NCI-H2107 treated with DMSO at 0.1 percent for 48 hours (cell line): ENCODE results near the gene HMGN2.
A peak's percentile ranks its signal among the peaks of the same experiment; 100 is the strongest.

Experiments
- DNase-seq: peaks from one replicate; lab custom pipeline; 2025; ENCODE audit not compliant: unreplicated experiment; lab: John Stamatoyannopoulos, UW

Gene HMGN2

GRCh38 chr1:26472320-26472900 lies at the start of gene HMGN2:
TSS of gene HMGN2 (plus strand) at chr1:26472440. CDS start at chr1:26472613, 173 bp downstream.
- DNase-seq, result no peak

- DNase-seq, result no peak
Observed at GRCh38 chr1:26429721-26430120, 42.5 kb upstream of the HMGN2 start.

GRCh38 chr1:26431979-26432695 lies 40.1 kb upstream of the HMGN2 start, which contains the start of gene DHDDS:
TSS of gene DHDDS (plus strand) at chr1:26432321. CDS start at chr1:26432946, 625 bp downstream.
- peak; percentile 94 for DNase-seq

DNA sequence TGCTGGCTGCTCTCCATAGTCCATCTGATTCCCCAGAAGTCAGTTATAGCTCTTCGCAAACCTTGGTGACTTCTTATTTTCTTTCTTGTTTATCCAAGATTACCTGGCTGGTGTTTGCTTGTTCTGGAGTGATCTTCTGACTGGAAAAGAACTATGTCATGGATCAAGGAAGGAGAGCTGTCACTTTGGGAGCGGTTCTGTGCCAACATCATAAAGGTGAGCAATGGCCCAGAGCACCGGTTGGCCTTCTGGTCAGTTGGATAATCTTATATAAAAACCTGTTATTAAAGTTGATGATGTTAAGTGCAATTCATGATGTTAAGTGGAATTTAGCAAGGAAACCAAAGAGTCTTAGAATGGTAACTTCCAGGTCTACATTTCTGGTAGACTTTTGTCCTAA lies 39.4 kb upstream of the HMGN2 start:
- DNase-seq, result no peak

DNA sequence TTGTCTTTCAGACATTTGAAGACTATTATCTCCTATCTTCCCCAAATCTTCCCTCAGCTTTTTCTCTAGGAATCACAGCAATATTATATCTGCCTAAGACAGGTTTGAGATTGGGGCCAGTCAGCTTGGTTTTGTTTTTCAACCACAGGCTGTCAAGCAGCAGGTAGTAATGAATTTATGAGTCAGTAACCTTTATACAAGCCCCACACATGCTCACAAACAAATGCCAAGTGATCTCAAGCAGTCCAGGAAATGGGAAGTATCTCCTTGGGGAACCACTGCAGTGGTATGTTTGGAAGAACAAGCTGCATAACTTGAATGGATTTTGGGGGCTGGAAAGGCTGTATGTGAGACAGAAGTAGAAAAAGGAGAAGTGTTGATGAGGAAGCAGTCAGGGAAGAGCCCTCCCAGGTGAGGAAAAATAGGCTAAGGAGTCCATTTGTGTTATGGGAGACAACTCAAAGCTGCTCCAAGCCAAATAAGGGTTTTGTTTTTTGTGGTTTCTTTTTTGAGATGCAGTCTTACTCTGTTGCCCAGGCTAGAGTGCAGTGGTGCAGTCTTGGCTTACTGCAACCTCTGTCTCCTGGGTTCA lies 38.0 kb upstream of the HMGN2 start:
- DNase-seq, result no peak

DNA sequence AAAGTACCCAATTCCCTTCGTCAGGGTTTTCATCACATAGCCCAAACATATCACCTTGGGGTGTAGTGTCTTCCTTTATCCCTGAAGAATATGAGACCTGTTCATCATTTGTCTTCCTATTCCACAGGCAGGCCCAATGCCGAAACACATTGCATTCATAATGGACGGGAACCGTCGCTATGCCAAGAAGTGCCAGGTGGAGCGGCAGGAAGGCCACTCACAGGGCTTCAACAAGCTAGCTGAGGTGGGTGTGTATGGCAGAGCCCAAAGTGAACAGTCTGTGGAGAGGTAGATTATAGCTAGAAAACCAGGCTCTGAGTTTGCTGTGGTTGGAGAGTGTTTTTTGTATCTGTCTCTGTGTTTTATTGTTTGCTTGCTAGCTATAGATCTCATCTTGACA lies 34.2 kb upstream of the HMGN2 start:
- no peak for DNase-seq

GRCh38 chr1:26440259-26440658 lies 32.0 kb upstream of the HMGN2 start:
- DNase-seq, result no peak

DNA sequence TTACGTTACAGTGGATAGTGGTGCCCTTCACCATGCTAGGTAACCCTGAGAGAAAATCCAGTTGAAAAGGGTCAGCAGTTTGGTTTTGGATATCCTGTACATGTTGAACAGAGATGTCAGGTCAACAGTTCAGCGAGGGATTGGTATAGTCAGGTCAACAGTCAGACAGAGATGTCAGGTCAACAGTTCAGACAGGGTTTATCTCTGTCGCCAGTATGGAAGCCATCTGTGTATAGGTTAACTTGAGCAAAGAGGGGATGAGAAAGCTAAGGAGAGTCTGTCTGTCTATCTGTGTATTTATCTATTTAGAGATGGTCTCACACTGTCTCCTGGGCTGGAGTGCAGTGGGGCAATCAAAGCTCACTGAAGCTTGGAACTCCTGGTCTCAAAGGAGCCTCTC lies 22.4 kb upstream of the HMGN2 start:
- no peak for DNase-seq

DNA sequence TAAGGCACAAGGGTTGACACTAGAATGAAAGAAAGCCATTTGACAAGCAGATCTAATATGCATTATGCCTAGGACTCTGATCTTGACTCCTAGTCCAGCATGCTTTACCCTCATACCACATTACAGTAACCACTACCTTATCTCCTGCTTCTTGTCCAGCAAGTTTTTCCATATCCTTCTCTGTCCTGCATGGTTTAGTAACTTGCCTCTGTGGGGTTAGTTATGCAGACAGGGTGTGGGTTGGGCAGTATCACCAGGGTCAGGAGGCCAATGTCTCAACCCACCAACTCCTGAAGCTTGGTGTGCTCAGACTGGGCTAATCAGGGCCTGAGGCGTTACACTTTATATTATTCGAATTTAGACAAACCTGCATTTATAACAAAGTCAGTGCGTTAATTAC lies 21.3 kb upstream of the HMGN2 start:
- no peak for DNase-seq

GRCh38 chr1:26452459-26453183 lies 19.6 kb upstream of the HMGN2 start:
- no peak for DNase-seq

DNA sequence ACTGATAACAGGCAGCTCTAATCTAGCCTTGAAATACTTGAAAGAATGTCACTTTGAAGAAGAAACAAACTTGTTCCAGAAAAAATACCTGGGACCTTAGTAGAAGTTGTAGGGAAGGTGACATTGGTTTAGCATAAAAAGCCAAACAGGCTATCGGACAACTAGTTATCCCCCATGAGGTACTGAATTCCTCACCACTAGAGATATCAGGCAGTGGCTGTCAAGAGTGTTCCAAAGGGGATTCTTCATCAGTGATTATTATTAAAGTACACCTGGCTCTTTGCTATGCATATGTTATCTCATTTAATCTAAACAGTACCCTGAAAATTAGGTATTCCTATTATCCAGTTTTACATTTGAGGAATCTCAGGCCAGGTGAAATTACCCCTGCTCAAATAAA lies 13.1 kb upstream of the HMGN2 start:
- no peak for DNase-seq

- peak; percentile 77 for DNase-seq
Observed at GRCh38 chr1:26459573-26460031, 12.6 kb upstream of the HMGN2 start.

DNA sequence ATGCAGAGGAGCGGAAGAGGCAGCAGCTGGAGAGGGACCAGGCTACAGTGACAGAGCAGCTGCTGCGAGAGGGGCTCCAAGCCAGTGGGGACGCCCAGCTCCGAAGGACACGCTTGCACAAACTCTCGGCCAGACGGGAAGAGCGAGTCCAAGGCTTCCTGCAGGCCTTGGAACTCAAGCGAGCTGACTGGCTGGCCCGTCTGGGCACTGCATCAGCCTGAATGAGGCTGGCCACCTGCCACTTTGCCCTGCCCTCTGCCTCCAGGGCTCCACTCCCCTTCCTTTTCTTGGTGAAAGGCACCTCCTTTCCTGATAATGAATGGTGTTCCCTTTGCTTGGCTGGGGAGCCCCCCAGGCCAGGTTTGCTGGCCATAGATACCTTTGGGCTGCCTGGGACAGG lies 3.3 kb upstream of the HMGN2 start:
- no peak for DNase-seq

- peak; percentile 92 for DNase-seq
Observed at GRCh38 chr1:26469558-26469957, 2.7 kb upstream of the HMGN2 start.

DNA sequence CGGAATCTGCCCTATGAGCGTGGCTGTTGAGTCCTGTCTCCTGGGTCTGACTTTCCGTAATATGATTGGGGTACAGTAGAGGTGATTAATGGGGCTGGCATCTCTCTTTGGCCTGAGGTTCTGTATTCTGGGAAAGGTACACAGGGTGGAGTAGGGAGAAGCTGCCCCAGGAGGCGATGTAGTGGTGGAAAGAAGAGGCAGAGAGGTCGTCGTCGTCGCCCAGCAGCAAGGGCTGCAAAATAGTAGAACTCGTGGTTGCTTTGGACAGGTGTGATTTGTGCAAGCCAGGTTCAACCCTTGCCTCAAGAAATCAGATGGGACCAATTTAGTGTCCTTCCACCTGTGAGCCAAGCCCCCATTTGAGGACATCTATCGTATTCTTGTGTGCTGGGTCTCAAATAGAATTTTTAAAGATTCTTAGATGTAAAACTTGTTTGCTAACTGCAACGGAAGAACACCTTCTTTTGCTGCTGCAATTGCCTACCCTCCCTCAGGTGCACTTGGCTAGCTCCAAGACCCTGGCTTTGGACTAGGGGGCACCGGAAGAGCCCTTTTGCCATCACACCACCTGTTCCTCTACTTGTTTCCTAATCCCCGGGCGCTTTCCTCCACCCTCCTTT lies 1.3 kb upstream of the HMGN2 start:
- peak; percentile 59 for DNase-seq

GRCh38 chr1:26471498-26472319 lies 531 bp upstream of the HMGN2 start:
- peak; percentile 85 for DNase-seq

- DNase-seq, result peak; percentile 75
Observed at GRCh38 chr1:26472901-26473845, 933 bp downstream of the HMGN2 start.

DNA sequence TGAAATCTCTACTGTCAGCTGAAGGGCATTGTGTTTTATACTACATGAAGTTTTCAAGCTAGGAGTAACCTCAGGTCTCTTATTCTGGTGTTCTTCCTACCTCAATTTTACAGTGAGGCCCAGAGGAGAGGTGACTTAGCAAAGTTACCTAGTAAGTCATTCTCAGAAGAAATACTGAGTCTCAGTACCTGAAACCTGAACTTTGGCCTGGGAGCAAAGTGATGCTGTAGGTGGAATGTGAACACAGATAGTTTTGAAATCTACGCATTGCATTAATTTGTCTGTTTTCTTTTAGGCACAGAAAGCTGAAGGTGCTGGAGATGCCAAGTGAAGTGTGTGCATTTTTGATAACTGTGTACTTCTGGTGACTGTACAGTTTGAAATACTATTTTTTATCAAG lies 2.6 kb downstream of the HMGN2 start:
- DNase-seq, result no peak

DNA sequence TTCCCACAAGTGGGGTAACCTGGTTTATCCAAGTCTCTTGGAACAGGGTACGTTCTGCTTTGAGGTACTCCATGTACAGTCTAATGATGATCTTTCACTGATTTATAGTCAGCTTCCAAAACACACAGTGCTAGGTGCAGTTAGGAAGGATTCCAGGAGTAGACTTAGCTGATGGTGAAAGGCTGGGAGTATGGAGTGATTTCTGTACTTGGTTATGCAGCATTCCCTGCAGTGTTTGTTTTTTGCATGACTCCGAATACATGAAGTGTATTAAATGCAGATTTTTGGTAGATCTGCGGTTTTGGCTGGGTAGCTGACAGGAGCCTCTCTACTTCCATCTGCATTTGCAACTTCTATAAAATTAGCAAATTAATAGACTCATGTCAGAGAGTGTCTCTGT lies 3.7 kb downstream of the HMGN2 start:
- no peak for DNase-seq
